Fibroblast of villous mesenchyme (primary cell): ENCODE data around the gene GP5. TPM values are rescaled to one million over a fixed set of nuclear protein-coding genes. Genes with fewer than 3 reads are reported as not detected.

Experiments used
- DNase-seq: peaks from one replicate; pipeline ENCODE4 v3.0.0-alpha.2; 2010; ENCODE audit warnings: low read depth
- H3K4me3 ChIP-seq: 2 replicates; pipeline ENCODE4 v1.5.1; 2011; ENCODE audit warnings: low read depth, mild to moderate bottlenecking, low read length
- total RNA-seq: library from RNA; depleted of rRNA; stranded (reverse); fragments of >200 nt; gene quantifications from 2 replicates; pipeline ENCODE4 v1.2.3, GENCODE V29; 2012
- TF ChIP-seq, protein P1 (sequence below): IDR thresholded peaks from 2 replicates; pipeline ENCODE4 v1.5.1; 2012; ENCODE audit warnings: low read depth, mild to moderate bottlenecking, low read length; ENCODE audit not compliant: insufficient read depth

The GP5 gene
- total RNA-seq, 1 donor: not detected

GRCh38 chr3:194365978-194366490, 33.0 kb downstream of the GP5 start:
- DNase-seq: no peak
- H3K4me3 ChIP-seq: no peak overlapping the region
- TF ChIP-seq, protein P1, sequence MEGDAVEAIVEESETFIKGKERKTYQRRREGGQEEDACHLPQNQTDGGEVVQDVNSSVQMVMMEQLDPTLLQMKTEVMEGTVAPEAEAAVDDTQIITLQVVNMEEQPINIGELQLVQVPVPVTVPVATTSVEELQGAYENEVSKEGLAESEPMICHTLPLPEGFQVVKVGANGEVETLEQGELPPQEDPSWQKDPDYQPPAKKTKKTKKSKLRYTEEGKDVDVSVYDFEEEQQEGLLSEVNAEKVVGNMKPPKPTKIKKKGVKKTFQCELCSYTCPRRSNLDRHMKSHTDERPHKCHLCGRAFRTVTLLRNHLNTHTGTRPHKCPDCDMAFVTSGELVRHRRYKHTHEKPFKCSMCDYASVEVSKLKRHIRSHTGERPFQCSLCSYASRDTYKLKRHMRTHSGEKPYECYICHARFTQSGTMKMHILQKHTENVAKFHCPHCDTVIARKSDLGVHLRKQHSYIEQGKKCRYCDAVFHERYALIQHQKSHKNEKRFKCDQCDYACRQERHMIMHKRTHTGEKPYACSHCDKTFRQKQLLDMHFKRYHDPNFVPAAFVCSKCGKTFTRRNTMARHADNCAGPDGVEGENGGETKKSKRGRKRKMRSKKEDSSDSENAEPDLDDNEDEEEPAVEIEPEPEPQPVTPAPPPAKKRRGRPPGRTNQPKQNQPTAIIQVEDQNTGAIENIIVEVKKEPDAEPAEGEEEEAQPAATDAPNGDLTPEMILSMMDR: no peak

GRCh38 chr3:194365526-194365925, 33.5 kb downstream of the GP5 start:
- DNase-seq: no peak
- TF ChIP-seq, protein P1: no peak
- H3K4me3 ChIP-seq: no peak overlapping the region

GRCh38 chr3:194364652-194365434, 34.2 kb downstream of the GP5 start:
- peak; percentile 40 for DNase-seq
- TF ChIP-seq, protein P1: no peak
- no peak overlapping the region for H3K4me3 ChIP-seq

DNA sequence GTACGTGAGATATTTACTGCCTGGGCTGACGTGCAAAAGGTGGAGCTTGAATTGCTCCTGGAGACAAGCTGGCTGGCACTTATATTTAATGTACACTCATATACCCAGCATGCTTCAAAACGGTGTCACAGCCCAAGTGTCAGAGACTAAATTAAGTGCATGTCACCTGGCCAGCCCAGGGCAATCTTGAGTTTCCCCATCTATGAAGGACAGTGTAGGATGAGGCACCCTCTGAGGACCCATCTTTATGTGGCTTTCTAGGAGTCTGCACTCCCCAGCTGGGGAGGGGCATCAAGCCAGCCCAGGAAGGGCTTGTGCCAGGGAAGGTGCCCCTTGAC, 34.8 kb downstream of the GP5 start:
- no peak overlapping the region for H3K4me3 ChIP-seq
- no peak for DNase-seq
- TF ChIP-seq, protein P1: no peak

- TF ChIP-seq, protein P1: no peak
- no peak for DNase-seq
- no peak overlapping the region for H3K4me3 ChIP-seq
Observed at GRCh38 chr3:194360568-194360967, 38.5 kb downstream of the GP5 start.

DNA sequence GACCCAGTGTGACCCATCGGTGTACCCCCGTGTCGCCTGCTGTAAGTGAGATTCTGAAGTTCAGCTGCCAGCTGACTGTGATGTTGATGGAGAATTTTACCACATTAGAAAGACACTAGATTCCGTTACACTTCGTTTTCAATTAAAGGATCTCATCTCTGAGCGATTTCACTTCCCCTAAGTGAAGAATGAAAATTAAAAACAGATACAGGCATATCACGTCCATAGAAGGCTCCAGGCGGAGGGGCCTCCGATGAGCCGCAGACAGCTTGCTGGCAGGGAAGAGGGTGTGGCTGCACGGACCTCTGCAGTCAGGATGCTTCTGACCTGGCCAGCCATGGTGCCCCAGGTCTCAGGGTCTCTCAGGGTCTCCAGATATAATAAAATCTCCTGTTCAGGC, 41.4 kb downstream of the GP5 start:
- DNase-seq: no peak
- TF ChIP-seq, protein P1: no peak
- H3K4me3 ChIP-seq: no peak overlapping the region
